ENCODE measurements around the gene ARNT2. TPM values are rescaled to one million over a fixed set of nuclear protein-coding genes. Genes with fewer than 3 reads are reported as not detected.
A peak's percentile ranks its signal among the peaks of the same experiment; 100 is the strongest.

ARNT2 gene
- total and polyA plus RNA-seq, 12 donors, result 2.0 to 6.4 (median 3.5) TPM

GRCh38 chr15:80573606-80574005, 169.4 kb downstream of the ARNT2 start:
- no peak overlapping the region for H3K4me3 ChIP-seq
- intact Hi-C loops (cut with DNase I), result loop anchor here in 1 of 2 donors (10.0 kb wide), 1 partner anchor 211 kb away; no protein-coding TSS in a partner anchor
- no peak for DNase-seq
- H3K36me3 ChIP-seq (replicated peaks in 1 of 2), result no peaks in the 10 kb centered on the region
- H3K27me3 ChIP-seq, result no peaks in the 10 kb centered on the region
- H3K4me1 ChIP-seq (replicated peaks in 1 of 2), result no peaks in the 10 kb centered on the region
- no peak for TF ChIP-seq POLR2A (IDR thresholded peaks at IDR 0.05)
- TF ChIP-seq CTCF (IDR thresholded peaks at IDR 0.05), result no peak
- no peaks in the 10 kb centered on the region for H3K9me3 ChIP-seq (replicated peaks in 1 of 3)
- no peak overlapping the region for H3K27ac ChIP-seq
- 79 to 85% (median 83%) methylated on average over 4 of the region's 4 CpGs for WGBS, 4 donors

- DNase-seq, result no peak
These were observed 170.4 kb downstream of the ARNT2 start for GRCh38 chr15:80574590-80574989.

GRCh38 chr15:80576519-80577090, 172.4 kb downstream of the ARNT2 start:
- Histone ChIP-seq H3K36me3 (replicated peaks in 1 of 2) (no peaks in the 10 kb centered on the region), H3K9me3 (replicated peaks in 1 of 3) (no peaks in the 10 kb centered on the region), H3K4me3 (no peak overlapping the region), H3K27me3 (no peaks in the 10 kb centered on the region), H3K27ac (no peak overlapping the region), H3K4me1 (replicated peaks in 1 of 2) (peaks cover 0 to 2% of the 10 kb centered on the region in 2 donors)
- no peak for DNase-seq
- TF ChIP-seq CTCF (IDR thresholded peaks at IDR 0.05) (no peak), POLR2A (IDR thresholded peaks at IDR 0.05) (no peak)
- WGBS, 4 donors, result 94 to 97% (median 95%) methylated on average over 9 to 12 of the region's 12 CpGs
- intact Hi-C loops (cut with DNase I), result loop anchor here in 1 of 2 donors (10.0 kb wide), 1 partner anchor 208 kb away; no protein-coding TSS in a partner anchor

More at GRCh38 chr15:80574590-80574989, 170.4 kb downstream of the ARNT2 start:
- no peak overlapping the region for H3K27ac ChIP-seq
- no peaks in the 10 kb centered on the region for H3K4me1 ChIP-seq (replicated peaks in 1 of 2)
- TF ChIP-seq POLR2A (IDR thresholded peaks at IDR 0.05) (no peak), CTCF (IDR thresholded peaks at IDR 0.05) (no peak)
- no peaks in the 10 kb centered on the region for H3K9me3 ChIP-seq (replicated peaks in 1 of 3)
- intact Hi-C loops (cut with DNase I), result loop anchor here in 1 of 2 donors (10.0 kb wide), 1 partner anchor 210 kb away; no protein-coding TSS in a partner anchor
- H3K36me3 ChIP-seq (replicated peaks in 1 of 2), result no peaks in the 10 kb centered on the region
- H3K4me3 ChIP-seq, result no peak overlapping the region
- no peaks in the 10 kb centered on the region for H3K27me3 ChIP-seq
- 72 to 79% (median 75%) methylated on average over 6 of the region's 6 CpGs for WGBS, 4 donors

- no peak overlapping the region for H3K27ac ChIP-seq
- H3K4me3 ChIP-seq, result no peak overlapping the region
- 90 to 98% (median 96%) methylated on average over 7 to 8 of the region's 8 CpGs for WGBS, 4 donors
- DNase-seq, result peak in 2 of 7 donors; percentile 7 to 24
- H3K4me1 ChIP-seq (replicated peaks in 1 of 2), result peaks cover 5 to 9% of the 10 kb centered on the region in 2 donors
- no peaks in the 10 kb centered on the region for H3K36me3 ChIP-seq (replicated peaks in 1 of 2)
- no peaks in the 10 kb centered on the region for H3K9me3 ChIP-seq (replicated peaks in 1 of 3)
- H3K27me3 ChIP-seq, result no peaks in the 10 kb centered on the region
- no peak for TF ChIP-seq CTCF (IDR thresholded peaks at IDR 0.05)
- no peak for TF ChIP-seq POLR2A (IDR thresholded peaks at IDR 0.05)
- intact Hi-C loops (cut with DNase I), result loop anchor here in 1 of 2 donors (10.0 kb wide), 1 partner anchor 207 kb away; no protein-coding TSS in a partner anchor
These were observed 173.5 kb downstream of the ARNT2 start for GRCh38 chr15:80577552-80578205.
